PFSK-1 (cell line): ENCODE data around the gene DCAF12.

Experiments
- REST ChIP-seq, 2 experiments: IDR thresholded peaks; 2 replicates each; pipeline versions ENCODE4 v1.6.1 to v1.8.0; 2011 to 2012; ENCODE audit warnings: low read depth in 2 of 2, low read length in 2 of 2, control low read depth in 1 of 2, inconsistent platforms in 1 of 2, mild to moderate bottlenecking in 1 of 2, moderate library complexity in 1 of 2; ENCODE audit not compliant: insufficient read depth in 1 of 2
- SIN3A ChIP-seq: IDR thresholded peaks from 2 replicates; pipeline ENCODE4 v1.6.1; 2012; ENCODE audit warnings: mild to moderate bottlenecking, low read length, moderate library complexity, borderline replicate concordance; ENCODE audit not compliant: insufficient read depth
- TAF1 ChIP-seq: IDR thresholded peaks from 2 replicates; pipeline ENCODE4 v1.6.1; 2012; ENCODE audit warnings: low read length, control low read depth, borderline replicate concordance; ENCODE audit not compliant: insufficient read depth

GRCh38 chr9:34072868-34073590 is 53.5 kb downstream of the DCAF12 start:
- TF ChIP-seq REST (IDR thresholded peaks at IDR 0.05; ENCODE audit: insufficient read depth in 1 of 2, low read depth in 2 of 2, low read length in 2 of 2) (no peak), SIN3A (no peak), TAF1 (no peak)
